PFSK-1 (cell line): ENCODE data around the gene ADCK1.

Experiments used
- FOXP2 ChIP-seq: optimal IDR thresholded peaks from 2 replicates; pipeline ENCODE3; 2011; ENCODE audit warnings: borderline replicate concordance, control low read depth, inconsistent platforms; ENCODE audit not compliant: insufficient read depth; ENCODE audit errors: extremely low read length, extremely low read depth
- POLR2AphosphoS5 ChIP-seq: IDR thresholded peaks from 2 replicates; pipeline ENCODE4 v1.6.1; 2012; ENCODE audit warnings: low read depth, mild to moderate bottlenecking, control low read depth, low read length, moderate library complexity
- SIN3A ChIP-seq: IDR thresholded peaks from 2 replicates; pipeline ENCODE4 v1.6.1; 2012; ENCODE audit warnings: mild to moderate bottlenecking, low read length, moderate library complexity, borderline replicate concordance; ENCODE audit not compliant: insufficient read depth
- TAF1 ChIP-seq: IDR thresholded peaks from 2 replicates; pipeline ENCODE4 v1.6.1; 2012; ENCODE audit warnings: low read length, control low read depth, borderline replicate concordance; ENCODE audit not compliant: insufficient read depth
- TF ChIP-seq, protein P1 (sequence below), 2 experiments: IDR thresholded peaks; 2 replicates each; pipeline versions ENCODE4 v1.6.1 to v1.8.0; 2011 to 2012; ENCODE audit warnings: low read depth in 2 of 2, low read length in 2 of 2, control low read depth in 1 of 2, inconsistent platforms in 1 of 2, mild to moderate bottlenecking in 1 of 2, moderate library complexity in 1 of 2; ENCODE audit not compliant: insufficient read depth in 1 of 2

- TF ChIP-seq TAF1 (no peak), POLR2AphosphoS5 (no peak), FOXP2 (no peak), SIN3A (no peak)
- TF ChIP-seq, protein P1, sequence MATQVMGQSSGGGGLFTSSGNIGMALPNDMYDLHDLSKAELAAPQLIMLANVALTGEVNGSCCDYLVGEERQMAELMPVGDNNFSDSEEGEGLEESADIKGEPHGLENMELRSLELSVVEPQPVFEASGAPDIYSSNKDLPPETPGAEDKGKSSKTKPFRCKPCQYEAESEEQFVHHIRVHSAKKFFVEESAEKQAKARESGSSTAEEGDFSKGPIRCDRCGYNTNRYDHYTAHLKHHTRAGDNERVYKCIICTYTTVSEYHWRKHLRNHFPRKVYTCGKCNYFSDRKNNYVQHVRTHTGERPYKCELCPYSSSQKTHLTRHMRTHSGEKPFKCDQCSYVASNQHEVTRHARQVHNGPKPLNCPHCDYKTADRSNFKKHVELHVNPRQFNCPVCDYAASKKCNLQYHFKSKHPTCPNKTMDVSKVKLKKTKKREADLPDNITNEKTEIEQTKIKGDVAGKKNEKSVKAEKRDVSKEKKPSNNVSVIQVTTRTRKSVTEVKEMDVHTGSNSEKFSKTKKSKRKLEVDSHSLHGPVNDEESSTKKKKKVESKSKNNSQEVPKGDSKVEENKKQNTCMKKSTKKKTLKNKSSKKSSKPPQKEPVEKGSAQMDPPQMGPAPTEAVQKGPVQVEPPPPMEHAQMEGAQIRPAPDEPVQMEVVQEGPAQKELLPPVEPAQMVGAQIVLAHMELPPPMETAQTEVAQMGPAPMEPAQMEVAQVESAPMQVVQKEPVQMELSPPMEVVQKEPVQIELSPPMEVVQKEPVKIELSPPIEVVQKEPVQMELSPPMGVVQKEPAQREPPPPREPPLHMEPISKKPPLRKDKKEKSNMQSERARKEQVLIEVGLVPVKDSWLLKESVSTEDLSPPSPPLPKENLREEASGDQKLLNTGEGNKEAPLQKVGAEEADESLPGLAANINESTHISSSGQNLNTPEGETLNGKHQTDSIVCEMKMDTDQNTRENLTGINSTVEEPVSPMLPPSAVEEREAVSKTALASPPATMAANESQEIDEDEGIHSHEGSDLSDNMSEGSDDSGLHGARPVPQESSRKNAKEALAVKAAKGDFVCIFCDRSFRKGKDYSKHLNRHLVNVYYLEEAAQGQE (IDR thresholded peaks at IDR 0.05; ENCODE audit: insufficient read depth in 1 of 2, low read depth in 2 of 2, low read length in 2 of 2): no peak
These were observed 54.0 kb downstream of the ADCK1 start for GRCh38 chr14:77853919-77854318.
